Liver (tissue), 9 donors: ENCODE data around the gene DENND4C. TPM values are rescaled to one million over a fixed set of nuclear protein-coding genes. Genes with fewer than 3 reads are reported as not detected.

Experiments
- DNase-seq: peaks from one replicate; pipeline ENCODE4 v3.0.0-alpha.2; 2017; ENCODE audit warnings: low spot score
- H3K27ac ChIP-seq, 2 donors: one replicate each; pipeline ENCODE4 v1.7.0; 2013; ENCODE audit warnings: inconsistent platforms in 2 of 2, low read length in 2 of 2, control low read depth in 1 of 2, low read depth in 1 of 2, mild to moderate bottlenecking in 1 of 2
- H3K27me3 ChIP-seq, 4 donors: one replicate each; pipeline versions ENCODE4 v1.6.1 to v1.7.0; 2013; ENCODE audit warnings: low read length in 3 of 4, inconsistent platforms in 1 of 4, mild to moderate bottlenecking in 1 of 4, moderate library complexity in 1 of 4; ENCODE audit not compliant: control insufficient read depth in 4 of 4, insufficient read depth in 4 of 4
- H3K36me3 ChIP-seq, 4 donors: one replicate each; pipeline versions ENCODE4 v1.6.1 to v1.7.0; 2013; ENCODE audit warnings: low read length in 3 of 4, mild to moderate bottlenecking in 3 of 4, low read depth in 1 of 4, moderate library complexity in 1 of 4; ENCODE audit not compliant: control insufficient read depth in 4 of 4, insufficient read depth in 3 of 4
- H3K4me1 ChIP-seq, 4 donors: one replicate each; pipeline versions ENCODE4 v1.6.1 to v1.7.0; 2013; ENCODE audit warnings: low read length in 3 of 4, mild to moderate bottlenecking in 3 of 4, moderate library complexity in 1 of 4; ENCODE audit not compliant: control insufficient read depth in 4 of 4, insufficient read depth in 4 of 4
- H3K4me3 ChIP-seq, 3 donors: one replicate each; pipeline versions ENCODE4 v1.6.1 to v1.7.0; 2013; ENCODE audit warnings: low read length in 3 of 3, control low read depth in 1 of 3, low read depth in 1 of 3, mild to moderate bottlenecking in 1 of 3
- H3K9ac ChIP-seq, 2 donors: one replicate each; pipeline ENCODE4 v1.7.0; 2013; ENCODE audit warnings: low read length in 2 of 2, mild to moderate bottlenecking in 2 of 2, moderate library complexity in 2 of 2, control low read depth in 1 of 2, low read depth in 1 of 2
- H3K9me3 ChIP-seq, 4 donors: one replicate each; pipeline versions ENCODE4 v1.6.1 to v1.7.0; 2013; ENCODE audit warnings: low read length in 3 of 4; ENCODE audit not compliant: control insufficient read depth in 4 of 4
- EGR1 ChIP-seq, 2 donors: IDR thresholded peaks; 2 replicates each; pipeline ENCODE4 v1.6.1; 2016 to 2018; ENCODE audit warnings: antibody characterized with exemption in 2 of 2, low read depth in 2 of 2
- FOXA1 ChIP-seq: IDR thresholded peaks from 2 replicates; pipeline ENCODE4 v1.6.1; 2016; ENCODE audit warnings: antibody characterized with exemption
- FOXA2 ChIP-seq: IDR thresholded peaks from 2 replicates; pipeline ENCODE4 v1.6.1; 2016; ENCODE audit warnings: antibody characterized with exemption
- GABPA ChIP-seq, 2 donors: IDR thresholded peaks in 1 of 2; conservative IDR thresholded peaks in 1 of 2; 2 replicates each; pipeline ENCODE4 v1.6.1; 2016; ENCODE audit warnings: antibody characterized with exemption in 2 of 2, mild to moderate bottlenecking in 1 of 2, moderate library complexity in 1 of 2
- HNF4A ChIP-seq, 2 donors: conservative IDR thresholded peaks; 2 replicates each; pipeline ENCODE4 v1.6.1; 2016; ENCODE audit warnings: antibody characterized with exemption in 2 of 2, mild to moderate bottlenecking in 2 of 2
- HNF4G ChIP-seq: IDR thresholded peaks from 2 replicates; pipeline ENCODE4 v1.6.1; 2016; ENCODE audit warnings: antibody characterized with exemption
- JUND ChIP-seq, 2 donors: IDR thresholded peaks; 2 replicates each; pipeline ENCODE4 v1.6.1; 2016; ENCODE audit warnings: antibody characterized with exemption in 2 of 2
- NR2F2 ChIP-seq: IDR thresholded peaks from 2 replicates; pipeline ENCODE4 v1.6.1; 2016; ENCODE audit warnings: antibody characterized with exemption
- RAD21 ChIP-seq, 2 donors: IDR thresholded peaks; 2 replicates each; pipeline ENCODE4 v1.6.1; 2016; ENCODE audit warnings: antibody characterized with exemption in 2 of 2, mild to moderate bottlenecking in 2 of 2
- RXRA ChIP-seq, 2 donors: IDR thresholded peaks; 2 replicates each; pipeline ENCODE4 v1.6.1; 2017 to 2018; ENCODE audit warnings: antibody characterized with exemption in 2 of 2, mild to moderate bottlenecking in 1 of 2
- SP1 ChIP-seq: IDR thresholded peaks from 2 replicates; pipeline ENCODE4 v1.6.1; 2018; ENCODE audit warnings: antibody characterized with exemption, mild to moderate bottlenecking
- TAF1 ChIP-seq: conservative IDR thresholded peaks from 2 replicates; pipeline ENCODE4 v1.6.1; 2016; ENCODE audit warnings: antibody characterized with exemption, mild to moderate bottlenecking
- YY1 ChIP-seq: IDR thresholded peaks from 2 replicates; pipeline ENCODE4 v1.6.1; 2016; ENCODE audit warnings: antibody characterized with exemption, mild to moderate bottlenecking
- polyA plus RNA-seq, 2 donors: library from polyadenylated mRNA; stranded (reverse) in 1 of 2; unstranded in 1 of 2; fragments of 200-250 nt in 1 of 2; fragments of >200 nt in 1 of 2; fragmentation: Nextera tagmentation in 1 of 2; extraction: Ambion mirVana in 1 of 2; gene quantifications; one replicate each; pipeline versions ENCODE4 v1.2.1 to v1.2.3, GENCODE V29; 2013 to 2015
- total RNA-seq, 2 donors: library from RNA; depleted of rRNA; stranded (reverse); fragments of >200 nt; gene quantifications; one replicate each; pipeline ENCODE4 v1.2.3, GENCODE V29; 2014
- TF ChIP-seq, protein P1 (sequence below): IDR thresholded peaks from 2 replicates; pipeline ENCODE4 v1.6.1; 2016; ENCODE audit warnings: antibody characterized with exemption
- TF ChIP-seq, protein P2 (sequence below): IDR thresholded peaks from 2 replicates; pipeline ENCODE4 v1.6.1; 2016; ENCODE audit warnings: antibody characterized with exemption
- TF ChIP-seq, protein P3 (sequence below): IDR thresholded peaks from 2 replicates; pipeline ENCODE4 v1.6.1; 2016; ENCODE audit warnings: antibody characterized with exemption
- TF ChIP-seq, protein P4 (sequence below): IDR thresholded peaks from 2 replicates; pipeline ENCODE4 v1.6.1; 2016; ENCODE audit warnings: antibody characterized with exemption, mild to moderate bottlenecking
- TF ChIP-seq, protein P5 (sequence below): fragments of 150-350 bp; IDR thresholded peaks from 2 replicates; pipeline ENCODE4 v1.5.1; 2017; ENCODE audit warnings: improper control_type of control experiment, low read depth, low read length; ENCODE audit not compliant: missing input control
- donor health status: healthy.
- donor health status: healthy.
- donor health status: healthy.
- donor health status: healthy.
- donor health status: healthy.

The DENND4C gene
- total and polyA plus RNA-seq, 4 donors = 6.9 to 54.9 (median 14.8) TPM

DNA sequence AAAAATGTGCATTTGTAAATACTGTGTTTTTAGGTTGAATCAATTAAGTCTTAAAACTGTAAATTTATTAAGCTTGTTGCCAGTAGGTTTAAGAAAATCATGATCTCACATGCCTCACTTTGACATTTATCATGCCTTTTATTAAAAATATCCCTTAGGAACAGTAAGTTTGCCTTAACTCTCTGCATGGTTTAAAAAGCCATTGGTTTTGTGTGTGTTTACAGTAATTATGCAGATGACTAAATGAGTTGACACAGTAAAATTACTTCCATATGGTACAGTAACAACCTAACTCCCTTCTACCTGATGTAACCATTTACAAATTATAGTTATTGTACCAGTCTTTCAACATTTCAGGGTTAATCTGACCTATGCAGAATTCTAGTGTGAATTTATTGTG, 143.0 kb downstream of the DENND4C start:
- H3K4me1 ChIP-seq = peaks cover 2 to 11% (median 5%) of the 10 kb centered on the region in 4 donors
- TF ChIP-seq JUND (IDR thresholded peaks at IDR 0.05) (no peak), RXRA (IDR thresholded peaks at IDR 0.05) (no peak), EGR1 (IDR thresholded peaks at IDR 0.05; ENCODE audit: low read depth in 2 of 2) (no peak), SP1 (no peak), FOXA2 (no peak), TAF1 (no peak), NR2F2 (no peak)
- TF ChIP-seq, protein P1, sequence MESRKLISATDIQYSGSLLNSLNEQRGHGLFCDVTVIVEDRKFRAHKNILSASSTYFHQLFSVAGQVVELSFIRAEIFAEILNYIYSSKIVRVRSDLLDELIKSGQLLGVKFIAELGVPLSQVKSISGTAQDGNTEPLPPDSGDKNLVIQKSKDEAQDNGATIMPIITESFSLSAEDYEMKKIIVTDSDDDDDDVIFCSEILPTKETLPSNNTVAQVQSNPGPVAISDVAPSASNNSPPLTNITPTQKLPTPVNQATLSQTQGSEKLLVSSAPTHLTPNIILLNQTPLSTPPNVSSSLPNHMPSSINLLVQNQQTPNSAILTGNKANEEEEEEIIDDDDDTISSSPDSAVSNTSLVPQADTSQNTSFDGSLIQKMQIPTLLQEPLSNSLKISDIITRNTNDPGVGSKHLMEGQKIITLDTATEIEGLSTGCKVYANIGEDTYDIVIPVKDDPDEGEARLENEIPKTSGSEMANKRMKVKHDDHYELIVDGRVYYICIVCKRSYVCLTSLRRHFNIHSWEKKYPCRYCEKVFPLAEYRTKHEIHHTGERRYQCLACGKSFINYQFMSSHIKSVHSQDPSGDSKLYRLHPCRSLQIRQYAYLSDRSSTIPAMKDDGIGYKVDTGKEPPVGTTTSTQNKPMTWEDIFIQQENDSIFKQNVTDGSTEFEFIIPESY = no peak
- TF ChIP-seq, protein P2, sequence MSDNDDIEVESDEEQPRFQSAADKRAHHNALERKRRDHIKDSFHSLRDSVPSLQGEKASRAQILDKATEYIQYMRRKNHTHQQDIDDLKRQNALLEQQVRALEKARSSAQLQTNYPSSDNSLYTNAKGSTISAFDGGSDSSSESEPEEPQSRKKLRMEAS = no peak
- TF ChIP-seq, protein P3, sequence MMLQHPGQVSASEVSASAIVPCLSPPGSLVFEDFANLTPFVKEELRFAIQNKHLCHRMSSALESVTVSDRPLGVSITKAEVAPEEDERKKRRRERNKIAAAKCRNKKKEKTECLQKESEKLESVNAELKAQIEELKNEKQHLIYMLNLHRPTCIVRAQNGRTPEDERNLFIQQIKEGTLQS = no peak
- no peaks in the 10 kb centered on the region for H3K27me3 ChIP-seq
- H3K4me3 ChIP-seq = no peak overlapping the region
- H3K9me3 ChIP-seq = no peaks in the 10 kb centered on the region
- no peak for DNase-seq
- no peak overlapping the region for H3K27ac ChIP-seq
- no peak overlapping the region for H3K9ac ChIP-seq
- peaks cover 10 to 60% (median 50%) of the 10 kb centered on the region in 4 donors for H3K36me3 ChIP-seq

DNA sequence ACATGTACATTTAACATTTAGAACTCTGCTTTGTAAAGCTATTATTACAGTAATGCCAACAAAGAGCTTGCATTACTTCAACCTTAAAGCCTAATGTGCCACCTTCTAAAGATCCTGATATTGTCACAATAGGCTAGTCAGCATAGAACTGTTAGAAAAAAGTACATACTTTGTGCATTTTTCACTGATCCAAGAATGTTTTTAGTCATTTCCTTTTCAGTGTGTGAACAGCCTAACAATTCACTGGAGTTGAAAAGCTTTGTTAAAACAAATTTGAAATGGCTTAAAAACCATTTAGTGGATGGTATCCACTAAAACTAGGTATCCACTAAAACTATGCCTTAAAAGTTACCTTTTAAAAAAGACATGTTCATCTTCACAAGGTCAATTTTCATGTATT, 145.0 kb downstream of the DENND4C start:
- DNase-seq = no peak
- Histone ChIP-seq H3K4me1 (peaks cover 5 to 22% (median 10%) of the 10 kb centered on the region in 4 donors), H3K27ac (no peak overlapping the region), H3K27me3 (no peaks in the 10 kb centered on the region), H3K9ac (no peak overlapping the region), H3K9me3 (no peaks in the 10 kb centered on the region), H3K36me3 (peaks cover 10 to 51% (median 46%) of the 10 kb centered on the region in 4 donors), H3K4me3 (no peak overlapping the region)
- no peak for TF ChIP-seq HNF4A (conservative IDR thresholded peaks at IDR 0.05)
- TF ChIP-seq, protein P4, sequence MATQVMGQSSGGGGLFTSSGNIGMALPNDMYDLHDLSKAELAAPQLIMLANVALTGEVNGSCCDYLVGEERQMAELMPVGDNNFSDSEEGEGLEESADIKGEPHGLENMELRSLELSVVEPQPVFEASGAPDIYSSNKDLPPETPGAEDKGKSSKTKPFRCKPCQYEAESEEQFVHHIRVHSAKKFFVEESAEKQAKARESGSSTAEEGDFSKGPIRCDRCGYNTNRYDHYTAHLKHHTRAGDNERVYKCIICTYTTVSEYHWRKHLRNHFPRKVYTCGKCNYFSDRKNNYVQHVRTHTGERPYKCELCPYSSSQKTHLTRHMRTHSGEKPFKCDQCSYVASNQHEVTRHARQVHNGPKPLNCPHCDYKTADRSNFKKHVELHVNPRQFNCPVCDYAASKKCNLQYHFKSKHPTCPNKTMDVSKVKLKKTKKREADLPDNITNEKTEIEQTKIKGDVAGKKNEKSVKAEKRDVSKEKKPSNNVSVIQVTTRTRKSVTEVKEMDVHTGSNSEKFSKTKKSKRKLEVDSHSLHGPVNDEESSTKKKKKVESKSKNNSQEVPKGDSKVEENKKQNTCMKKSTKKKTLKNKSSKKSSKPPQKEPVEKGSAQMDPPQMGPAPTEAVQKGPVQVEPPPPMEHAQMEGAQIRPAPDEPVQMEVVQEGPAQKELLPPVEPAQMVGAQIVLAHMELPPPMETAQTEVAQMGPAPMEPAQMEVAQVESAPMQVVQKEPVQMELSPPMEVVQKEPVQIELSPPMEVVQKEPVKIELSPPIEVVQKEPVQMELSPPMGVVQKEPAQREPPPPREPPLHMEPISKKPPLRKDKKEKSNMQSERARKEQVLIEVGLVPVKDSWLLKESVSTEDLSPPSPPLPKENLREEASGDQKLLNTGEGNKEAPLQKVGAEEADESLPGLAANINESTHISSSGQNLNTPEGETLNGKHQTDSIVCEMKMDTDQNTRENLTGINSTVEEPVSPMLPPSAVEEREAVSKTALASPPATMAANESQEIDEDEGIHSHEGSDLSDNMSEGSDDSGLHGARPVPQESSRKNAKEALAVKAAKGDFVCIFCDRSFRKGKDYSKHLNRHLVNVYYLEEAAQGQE = no peak
- TF ChIP-seq, protein P2 = no peak
- TF ChIP-seq EGR1 (IDR thresholded peaks at IDR 0.05; ENCODE audit: low read depth in 2 of 2) = no peak
- TF ChIP-seq, protein P5, sequence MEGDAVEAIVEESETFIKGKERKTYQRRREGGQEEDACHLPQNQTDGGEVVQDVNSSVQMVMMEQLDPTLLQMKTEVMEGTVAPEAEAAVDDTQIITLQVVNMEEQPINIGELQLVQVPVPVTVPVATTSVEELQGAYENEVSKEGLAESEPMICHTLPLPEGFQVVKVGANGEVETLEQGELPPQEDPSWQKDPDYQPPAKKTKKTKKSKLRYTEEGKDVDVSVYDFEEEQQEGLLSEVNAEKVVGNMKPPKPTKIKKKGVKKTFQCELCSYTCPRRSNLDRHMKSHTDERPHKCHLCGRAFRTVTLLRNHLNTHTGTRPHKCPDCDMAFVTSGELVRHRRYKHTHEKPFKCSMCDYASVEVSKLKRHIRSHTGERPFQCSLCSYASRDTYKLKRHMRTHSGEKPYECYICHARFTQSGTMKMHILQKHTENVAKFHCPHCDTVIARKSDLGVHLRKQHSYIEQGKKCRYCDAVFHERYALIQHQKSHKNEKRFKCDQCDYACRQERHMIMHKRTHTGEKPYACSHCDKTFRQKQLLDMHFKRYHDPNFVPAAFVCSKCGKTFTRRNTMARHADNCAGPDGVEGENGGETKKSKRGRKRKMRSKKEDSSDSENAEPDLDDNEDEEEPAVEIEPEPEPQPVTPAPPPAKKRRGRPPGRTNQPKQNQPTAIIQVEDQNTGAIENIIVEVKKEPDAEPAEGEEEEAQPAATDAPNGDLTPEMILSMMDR = no peak
- no peak for TF ChIP-seq RAD21 (IDR thresholded peaks at IDR 0.05)
- TF ChIP-seq, protein P1 = no peak
- TF ChIP-seq, protein P3 = no peak
- no peak for TF ChIP-seq GABPA (IDR thresholded peaks at IDR 0.05 in 1 of 2, conservative IDR thresholded peaks at IDR 0.05 in 1 of 2)
- no peak for TF ChIP-seq NR2F2
- TF ChIP-seq FOXA2 = no peak
- TF ChIP-seq JUND (IDR thresholded peaks at IDR 0.05) = no peak
- no peak for TF ChIP-seq SP1
- no peak for TF ChIP-seq TAF1
- TF ChIP-seq YY1 = no peak
- no peak for TF ChIP-seq FOXA1
- TF ChIP-seq HNF4G = no peak
- no peak for TF ChIP-seq RXRA (IDR thresholded peaks at IDR 0.05)
